HepG2 (cell line): ENCODE results near the gene POLE. TPM values are rescaled to one million over a fixed set of nuclear protein-coding genes. Genes with fewer than 3 reads are reported as not detected.

Experiments
- ATAC-seq: fragments of 200-7000 bp; cut with Tn5 transposase; 3 replicates; pipeline ENCODE4 v1.9.1; 2020; ENCODE audit warnings: mild to moderate bottlenecking, moderate library complexity
- BruUV-seq: library from RNA; stranded (reverse); fragments of 400-500 nt; replicated peaks from 2 replicates; lab custom pipeline; 2021; lab: Mats Ljungman, UMichigan
- CTCF ChIA-PET: fragments of 300-600 bp; formaldehyde crosslinking; extraction: SDS; loops from one replicate; lab custom pipeline; 2021; ENCODE audit warnings: low total read pairs, inconsistent platforms, low intra/inter-chr PET ratio; lab: Yijun Ruan, JAX
- POLR2A ChIA-PET: fragments of 350-600 bp; sonication (Branson Sonifier 250); formaldehyde crosslinking; loops from one replicate; lab custom pipeline; 2020; ENCODE audit warnings: antibody characterized with exemption, inconsistent platforms; lab: Yijun Ruan, JAX
- DNase-seq: peaks from one replicate; pipeline ENCODE4 v3.0.0-alpha.2; 2015; ENCODE audit warnings: low spot score
- FAIRE-seq: peaks from 3 replicates; lab custom pipeline; 2011; peaks lifted over from hg19 to GRCh38; lab: Jason Lieb, UNC
- H2AFZ ChIP-seq: one replicate; pipeline ENCODE4 v1.6.1; 2011; ENCODE audit warnings: low read length, inconsistent platforms
- H3K27ac ChIP-seq: fragments of 300-600 bp; 3 replicates; pipeline ENCODE4 v1.8.0; 2011; ENCODE audit warnings: mixed run types, mild to moderate bottlenecking, mixed read lengths, low read length, inconsistent platforms; ENCODE audit not compliant: insufficient read depth; ENCODE audit errors: extremely low read length
- H3K27me3 ChIP-seq, 2 experiments: fragments of 200-600 bp in 1 of 2; 2 replicates in 1 of 2; 3 replicates in 1 of 2; pipeline versions ENCODE4 v1.6.0 to v1.8.0; 2011; ENCODE audit warnings: low read length in 2 of 2, mild to moderate bottlenecking in 2 of 2, moderate library complexity in 2 of 2, inconsistent platforms in 1 of 2; ENCODE audit not compliant: insufficient read depth in 2 of 2, control insufficient read depth in 1 of 2
- H3K36me3 ChIP-seq, 2 experiments: fragments of 200-600 bp in 1 of 2; replicated peaks in 1 of 2; 2 replicates in 1 of 2; 3 replicates in 1 of 2; pipeline versions ENCODE4 v1.5.1 to v1.8.0; 2011; ENCODE audit warnings: low read length in 2 of 2, inconsistent platforms in 1 of 2; ENCODE audit not compliant: insufficient read depth in 2 of 2, control insufficient read depth in 1 of 2
- H3K4me1 ChIP-seq: 2 replicates; pipeline ENCODE4 v1.5.1; 2012; ENCODE audit warnings: low read length, inconsistent platforms; ENCODE audit not compliant: insufficient read depth
- H3K4me2 ChIP-seq: 2 replicates; pipeline ENCODE4 v1.6.0; 2011; ENCODE audit warnings: low read depth, low read length, inconsistent platforms
- H3K4me3 ChIP-seq, 3 experiments: fragments of 200-600 bp in 1 of 3; sonication (generic), shearing (Covaris generic) in 1 of 3; replicated peaks in 1 of 3; 2 replicates each; pipeline ENCODE4 v1.5.1; 2011 to 2016; ENCODE audit warnings: low read length in 3 of 3, inconsistent platforms in 2 of 3, low read depth in 2 of 3, mild to moderate bottlenecking in 2 of 3, control low read depth in 1 of 3, mixed read lengths in 1 of 3; ENCODE audit not compliant: insufficient read depth in 1 of 3
- H3K79me2 ChIP-seq: one replicate; pipeline ENCODE4 v1.6.1; 2011; ENCODE audit warnings: low read length, inconsistent platforms; ENCODE audit not compliant: insufficient read depth
- H3K9ac ChIP-seq: 2 replicates; pipeline ENCODE4 v1.6.0; 2011; ENCODE audit warnings: mild to moderate bottlenecking, low read depth, low read length, inconsistent platforms; ENCODE audit not compliant: insufficient read depth
- H3K9me3 ChIP-seq: 2 replicates; pipeline ENCODE4 v1.5.1; 2012; ENCODE audit warnings: mild to moderate bottlenecking, low read length
- H4K20me1 ChIP-seq: 2 replicates; pipeline ENCODE4 v1.6.0; 2011; ENCODE audit warnings: inconsistent platforms, mild to moderate bottlenecking, low read length, moderate library complexity; ENCODE audit not compliant: insufficient read depth
- AGO1 ChIP-seq: fragments of 200-400 bp; formaldehyde crosslinking; IDR thresholded peaks from 2 replicates; pipeline ENCODE4 v1.6.1; 2017; ENCODE audit warnings: mild to moderate bottlenecking, low read depth, low read length, moderate library complexity; ENCODE audit not compliant: poor library complexity, severe bottlenecking
- MED8 ChIP-seq: sonication (generic); formaldehyde crosslinking; IDR thresholded peaks from 2 replicates; pipeline ENCODE4 v1.8.1; 2023; ENCODE audit warnings: mild to moderate bottlenecking, missing genetic modification reagents; ENCODE audit not compliant: insufficient replicate concordance
- TRIM22 ChIP-seq: fragments of 450-650 bp; IDR thresholded peaks from 2 replicates; pipeline ENCODE4 v1.6.1; 2017
- ZBED4 ChIP-seq: sonication (generic); formaldehyde crosslinking; IDR thresholded peaks from 2 replicates; pipeline ENCODE4 v1.4.0; 2020; ENCODE audit warnings: missing genetic modification reagents, borderline replicate concordance
- ZFP91 ChIP-seq: sonication (generic); formaldehyde crosslinking; IDR thresholded peaks from 2 replicates; pipeline ENCODE4 v1.9.0; 2022; ENCODE audit warnings: missing genetic modification reagents, mild to moderate bottlenecking, borderline replicate concordance
- WGBS: methylation state at CpG from one replicate; pipeline ENCODE4 v1.1.6; 2017; ENCODE audit warnings: low lambda C conversion rate; 5-methylcytosine and 5-hydroxymethylcytosine counted together
- in situ Hi-C: cut with HindIII; loops from 2 replicates; pipeline ENCODE4 v1.10.0; 2017; ENCODE audit warnings: low pct_unique_long_range_greater_than_20kb; ENCODE audit not compliant: extremely low pct_ligation_motif_present
- intact Hi-C: fragments of 100-400 bp; cut with micrococcal nuclease; formaldehyde crosslinking; loops from one replicate; pipeline ENCODE4 v1.10.0; 2022; ENCODE audit not compliant: unreplicated experiment
- polyA plus RNA-seq, 8 experiments: library from polyadenylated mRNA; depleted of rRNA in 3 of 8; stranded (reverse) in 7 of 8; unstranded in 1 of 8; fragments of >200 nt; fragmentation: Illumina TruSeq in 4 of 8; extraction: Trizol in 4 of 8; gene quantifications; 2 replicates each; pipeline versions ENCODE4 v1.2.1 to v1.2.3, GENCODE V29; 2011 to 2016; ENCODE audit warnings: low read depth in 4 of 8, missing spikeins in 1 of 8, mixed read lengths in 1 of 8; ENCODE audit not compliant: insufficient read depth in 1 of 8
- total RNA-seq, 5 experiments: library from RNA; depleted of rRNA; stranded (reverse); fragments of >200 nt; fragmentation: Illumina TruSeq; extraction: Trizol; gene quantifications; 2 replicates each; pipeline ENCODE4 v1.2.3, GENCODE V29; 2016; ENCODE audit warnings: low read depth in 1 of 5

POLE gene
- total and polyA plus RNA-seq, 2 of the 13 experiments (the other 11 are each of a cell fraction or from before 2014, with no cell fraction given), result 25.3 to 52.2 TPM

GRCh38 chr12:132651444-132652100 is 35.6 kb downstream of the POLE start:
- BruUV-seq, result no TSS peak
- DNase-seq (no peak), FAIRE-seq (no peak), ATAC-seq (no peak)
- no peak overlapping the region for H3K4me2 ChIP-seq
- no peaks in the 10 kb centered on the region for H3K79me2 ChIP-seq
- H3K27me3 ChIP-seq, result no peaks in the 10 kb centered on the region
- intact Hi-C loops (no loop called here), in situ Hi-C loops (no loop called here)
- H3K9me3 ChIP-seq, result no peaks in the 10 kb centered on the region
- ChIA-PET CTCF (no interaction called here), POLR2A (no interaction called here)
- WGBS, result 91% methylated on average over 9 of the region's 9 CpGs
- peaks cover 17 to 61% of the 10 kb centered on the region in 2 experiments; a peak in 4 of 5 replicates for H3K36me3 ChIP-seq
- H4K20me1 ChIP-seq, result no peaks in the 10 kb centered on the region
- no peak overlapping the region for H2AFZ ChIP-seq
- H3K4me1 ChIP-seq, result no peaks in the 10 kb centered on the region
- no peak overlapping the region for H3K4me3 ChIP-seq
- TF ChIP-seq MED8 (CRISPR knock-in tag) (peak; percentile 23), AGO1 (no peak), TRIM22 (no peak)
- no peak overlapping the region for H3K27ac ChIP-seq
- H3K9ac ChIP-seq, result no peak overlapping the region

- Histone ChIP-seq H4K20me1 (no peaks in the 10 kb centered on the region), H2AFZ (no peak overlapping the region), H3K79me2 (no peaks in the 10 kb centered on the region), H3K4me3 (no peak overlapping the region), H3K9ac (no peak overlapping the region), H3K4me1 (no peaks in the 10 kb centered on the region), H3K36me3 (peaks cover 16 to 51% of the 10 kb centered on the region in 2 experiments; a peak in 4 of 5 replicates), H3K27ac (no peak overlapping the region), H3K27me3 (no peaks in the 10 kb centered on the region), H3K4me2 (no peak overlapping the region), H3K9me3 (no peaks in the 10 kb centered on the region)
- WGBS, result 88% methylated on average over 8 of the region's 27 CpGs
- BruUV-seq, result no TSS peak
- FAIRE-seq (no peak), DNase-seq (no peak), ATAC-seq (peak; percentile 28; the same call in 1 of the 3 replicates)
- in situ Hi-C loops (no loop called here), intact Hi-C loops (no loop called here)
- ChIA-PET POLR2A (no interaction called here), CTCF (no interaction called here)
- TF ChIP-seq ZFP91 (CRISPR knock-in tag), result no peak
- TF ChIP-seq ZBED4 (CRISPR knock-in tag), result no peak
Measured at GRCh38 chr12:132649226-132649945, 37.8 kb downstream of the POLE start.
